ENCODE measurements around the gene GNA15. TPM values are rescaled to one million over a fixed set of nuclear protein-coding genes. Genes with fewer than 3 reads are reported as not detected.

The GNA15 gene
- total and polyA plus RNA-seq, 4 donors, result 1.8 to 12.5 (median 7.0) TPM

GRCh38 chr19:3112375-3113099 is 23.3 kb upstream of the GNA15 start:
- no peak overlapping the region for H3K4me3 ChIP-seq (ENCODE audit: low read length in 2 of 2)
- ATAC-seq (ENCODE audit: low FRiP score) (no peak), DNase-seq (no peak)
- WGBS, 2 donors, result 82 to 83% methylated on average over 38 of the region's 38 CpGs
- no peaks in the 10 kb centered on the region for H3K4me1 ChIP-seq (ENCODE audit: control insufficient read depth in 1 of 2, insufficient read depth in 2 of 2, low read length in 2 of 2)
- no peak overlapping the region for H3K27ac ChIP-seq (ENCODE audit: low read depth in 1 of 2, low read length in 2 of 2)
- intact Hi-C loops (cut with DNase I), result no loop called here
- no peaks in the 10 kb centered on the region for H3K36me3 ChIP-seq (ENCODE audit: control insufficient read depth in 1 of 2, insufficient read depth in 2 of 2, low read length in 1 of 2)
- H3K9me3 ChIP-seq (ENCODE audit: control insufficient read depth, low read length), result no peaks in the 10 kb centered on the region
- no peaks in the 10 kb centered on the region for H3K27me3 ChIP-seq (ENCODE audit: control insufficient read depth in 1 of 2, insufficient read depth in 2 of 2, low read length in 1 of 2)

DNA sequence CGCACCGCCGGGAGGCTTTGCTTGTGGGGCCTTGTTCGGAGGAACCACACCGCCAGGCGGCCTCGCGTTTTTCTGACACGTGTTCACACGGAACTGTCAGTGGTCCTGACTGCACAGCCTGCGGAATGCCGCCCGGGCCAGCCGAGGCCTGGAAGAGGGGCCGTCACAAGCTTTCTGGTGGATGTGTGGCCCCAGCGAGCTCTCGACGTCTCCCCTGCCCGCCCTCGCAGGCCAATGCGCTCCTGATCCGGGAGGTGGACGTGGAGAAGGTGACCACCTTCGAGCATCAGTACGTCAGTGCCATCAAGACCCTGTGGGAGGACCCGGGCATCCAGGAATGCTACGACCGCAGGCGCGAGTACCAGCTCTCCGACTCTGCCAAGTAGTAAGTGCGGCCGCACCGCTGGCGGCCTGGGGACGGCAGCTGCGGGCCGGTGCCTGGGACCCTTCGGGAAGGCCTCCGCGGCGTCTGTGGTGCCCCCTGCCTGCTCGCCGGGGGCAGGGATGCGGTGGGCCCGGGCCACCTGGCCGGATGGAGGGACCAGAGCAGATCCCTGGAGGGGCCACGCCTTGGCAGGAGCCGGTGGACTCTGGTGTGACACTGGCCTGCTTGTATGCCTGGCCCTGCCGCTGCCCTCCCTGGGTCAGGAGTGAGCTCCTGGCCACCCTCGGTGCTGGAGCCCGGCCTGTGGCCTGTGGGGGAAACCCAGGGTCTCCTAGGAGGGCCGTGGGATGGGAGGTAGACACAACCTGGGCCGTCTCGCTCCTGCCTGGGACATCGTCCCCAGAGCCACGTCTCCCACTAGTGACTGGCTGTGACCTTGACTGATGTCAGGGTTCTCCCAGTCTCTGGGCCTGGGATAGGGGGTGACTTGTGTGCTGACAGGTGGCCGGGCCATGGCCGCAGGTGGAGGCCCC is 22.5 kb upstream of the GNA15 start:
- H3K36me3 ChIP-seq (ENCODE audit: control insufficient read depth in 1 of 2, insufficient read depth in 2 of 2, low read length in 1 of 2), result no peaks in the 10 kb centered on the region

GRCh38 chr19:3114018-3114726 is 21.7 kb upstream of the GNA15 start:
- intact Hi-C loops (cut with DNase I), result no loop called here
- Histone ChIP-seq H3K27ac (ENCODE audit: low read depth in 1 of 2, low read length in 2 of 2) (no peak overlapping the region), H3K36me3 (ENCODE audit: control insufficient read depth in 1 of 2, insufficient read depth in 2 of 2, low read length in 1 of 2) (no peaks in the 10 kb centered on the region), H3K27me3 (ENCODE audit: control insufficient read depth in 1 of 2, insufficient read depth in 2 of 2, low read length in 1 of 2) (no peaks in the 10 kb centered on the region), H3K9me3 (ENCODE audit: control insufficient read depth, low read length) (no peaks in the 10 kb centered on the region), H3K4me3 (ENCODE audit: low read length in 2 of 2) (no peak overlapping the region), H3K4me1 (ENCODE audit: control insufficient read depth in 1 of 2, insufficient read depth in 2 of 2, low read length in 2 of 2) (no peaks in the 10 kb centered on the region)
- 82 to 86% methylated on average over 31 of the region's 31 CpGs for WGBS, 2 donors
- DNase-seq (no peak), ATAC-seq (ENCODE audit: low FRiP score) (no peak)

More for the DNA sequence above, 22.5 kb upstream of the GNA15 start:
- intact Hi-C loops (cut with DNase I), result no loop called here
- Histone ChIP-seq H3K4me3 (ENCODE audit: low read length in 2 of 2) (no peak overlapping the region), H3K9me3 (ENCODE audit: control insufficient read depth, low read length) (no peaks in the 10 kb centered on the region), H3K27ac (ENCODE audit: low read depth in 1 of 2, low read length in 2 of 2) (no peak overlapping the region), H3K27me3 (ENCODE audit: control insufficient read depth in 1 of 2, insufficient read depth in 2 of 2, low read length in 1 of 2) (no peaks in the 10 kb centered on the region), H3K4me1 (ENCODE audit: control insufficient read depth in 1 of 2, insufficient read depth in 2 of 2, low read length in 2 of 2) (no peaks in the 10 kb centered on the region)
- 87 to 89% methylated on average over 58 to 59 of the region's 59 CpGs for WGBS, 2 donors
- DNase-seq (no peak), ATAC-seq (ENCODE audit: low FRiP score) (no peak)

- ATAC-seq (ENCODE audit: low FRiP score) (no peak), DNase-seq (no peak)
- 94% methylated on average over 29 of the region's 29 CpGs for WGBS, 2 donors
- Histone ChIP-seq H3K4me1 (ENCODE audit: control insufficient read depth in 1 of 2, insufficient read depth in 2 of 2, low read length in 2 of 2) (no peaks in the 10 kb centered on the region), H3K27ac (ENCODE audit: low read depth in 1 of 2, low read length in 2 of 2) (no peak overlapping the region), H3K27me3 (ENCODE audit: control insufficient read depth in 1 of 2, insufficient read depth in 2 of 2, low read length in 1 of 2) (no peaks in the 10 kb centered on the region), H3K36me3 (ENCODE audit: control insufficient read depth in 1 of 2, insufficient read depth in 2 of 2, low read length in 1 of 2) (no peaks in the 10 kb centered on the region), H3K4me3 (ENCODE audit: low read length in 2 of 2) (no peak overlapping the region), H3K9me3 (ENCODE audit: control insufficient read depth, low read length) (no peaks in the 10 kb centered on the region)
- intact Hi-C loops (cut with DNase I), result no loop called here
Observed at GRCh38 chr19:3114811-3115210, 21.0 kb upstream of the GNA15 start.

DNA sequence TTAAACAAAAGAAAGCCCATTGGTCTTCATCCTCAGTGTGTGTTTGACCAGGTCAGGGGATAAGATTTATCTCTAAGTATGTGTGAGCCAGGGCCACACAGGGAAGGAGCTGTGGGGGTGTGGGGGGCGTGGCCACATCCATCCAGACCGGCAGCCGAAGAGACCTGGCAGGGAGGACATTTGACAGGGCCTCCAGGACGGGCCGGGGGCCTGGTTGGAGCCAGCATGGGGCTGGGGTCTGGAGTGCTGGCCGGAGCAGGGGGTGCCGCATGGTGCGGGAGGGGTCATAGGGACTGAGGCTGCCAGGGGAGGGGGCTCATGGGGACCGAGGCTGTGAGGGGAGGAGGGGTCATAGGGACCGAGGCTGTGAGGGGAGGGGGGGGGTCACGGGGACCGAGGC is 20.4 kb upstream of the GNA15 start:
- intact Hi-C loops (cut with DNase I), result no loop called here
- H3K36me3 ChIP-seq (ENCODE audit: control insufficient read depth in 1 of 2, insufficient read depth in 2 of 2, low read length in 1 of 2), result no peaks in the 10 kb centered on the region
- WGBS, 2 donors, result 49 to 62% methylated on average over 12 of the region's 12 CpGs
- DNase-seq, result no peak
- no peak for ATAC-seq (ENCODE audit: low FRiP score)
- no peak overlapping the region for H3K27ac ChIP-seq (ENCODE audit: low read depth in 1 of 2, low read length in 2 of 2)
- H3K4me1 ChIP-seq (ENCODE audit: control insufficient read depth in 1 of 2, insufficient read depth in 2 of 2, low read length in 2 of 2), result no peaks in the 10 kb centered on the region
- H3K27me3 ChIP-seq (ENCODE audit: control insufficient read depth in 1 of 2, insufficient read depth in 2 of 2, low read length in 1 of 2), result no peaks in the 10 kb centered on the region
- H3K4me3 ChIP-seq (ENCODE audit: low read length in 2 of 2), result no peak overlapping the region
- no peaks in the 10 kb centered on the region for H3K9me3 ChIP-seq (ENCODE audit: control insufficient read depth, low read length)

- no peaks in the 10 kb centered on the region for H3K36me3 ChIP-seq (ENCODE audit: control insufficient read depth in 1 of 2, insufficient read depth in 2 of 2, low read length in 1 of 2)
- WGBS, 2 donors, result 70 to 75% methylated on average over 17 to 24 of the region's 24 CpGs
- no peak overlapping the region for H3K27ac ChIP-seq (ENCODE audit: low read depth in 1 of 2, low read length in 2 of 2)
- no peaks in the 10 kb centered on the region for H3K4me1 ChIP-seq (ENCODE audit: control insufficient read depth in 1 of 2, insufficient read depth in 2 of 2, low read length in 2 of 2)
- ATAC-seq (ENCODE audit: low FRiP score) (no peak), DNase-seq (no peak)
- H3K27me3 ChIP-seq (ENCODE audit: control insufficient read depth in 1 of 2, insufficient read depth in 2 of 2, low read length in 1 of 2), result no peaks in the 10 kb centered on the region
- no peak overlapping the region for H3K4me3 ChIP-seq (ENCODE audit: low read length in 2 of 2)
- intact Hi-C loops (cut with DNase I), result no loop called here
- H3K9me3 ChIP-seq (ENCODE audit: control insufficient read depth, low read length), result no peaks in the 10 kb centered on the region
Observed at GRCh38 chr19:3115916-3116602, 19.8 kb upstream of the GNA15 start.

DNA sequence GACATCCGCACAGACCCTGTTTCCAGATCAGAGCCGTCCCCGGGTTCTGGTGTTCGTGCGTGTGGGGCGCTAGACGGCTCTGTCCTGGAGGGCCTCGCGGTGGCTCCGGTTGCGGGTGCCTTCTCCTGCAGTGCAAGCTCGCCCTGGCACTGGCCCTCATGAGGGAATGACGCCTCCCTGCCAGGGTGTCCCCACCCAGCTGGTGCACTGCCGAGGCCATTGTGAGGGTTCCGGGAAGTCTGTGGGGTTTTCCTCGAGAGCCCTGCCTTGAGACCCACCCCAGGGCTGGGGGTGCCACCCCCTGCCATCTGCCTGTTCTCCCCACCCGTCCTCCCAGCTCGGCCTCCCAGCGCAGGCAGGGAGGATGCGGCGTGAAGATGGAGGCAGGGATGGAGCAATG is 19.2 kb upstream of the GNA15 start:
- no peak for ATAC-seq (ENCODE audit: low FRiP score)
- Histone ChIP-seq H3K27me3 (ENCODE audit: control insufficient read depth in 1 of 2, insufficient read depth in 2 of 2, low read length in 1 of 2) (no peaks in the 10 kb centered on the region), H3K36me3 (ENCODE audit: control insufficient read depth in 1 of 2, insufficient read depth in 2 of 2, low read length in 1 of 2) (no peaks in the 10 kb centered on the region), H3K9me3 (ENCODE audit: control insufficient read depth, low read length) (no peaks in the 10 kb centered on the region), H3K4me3 (ENCODE audit: low read length in 2 of 2) (no peak overlapping the region), H3K4me1 (ENCODE audit: control insufficient read depth in 1 of 2, insufficient read depth in 2 of 2, low read length in 2 of 2) (no peaks in the 10 kb centered on the region), H3K27ac (ENCODE audit: low read depth in 1 of 2, low read length in 2 of 2) (no peak overlapping the region)
- no peak for DNase-seq
- WGBS, 2 donors, result 88% methylated on average over 21 of the region's 21 CpGs
- intact Hi-C loops (cut with DNase I), result no loop called here

DNA sequence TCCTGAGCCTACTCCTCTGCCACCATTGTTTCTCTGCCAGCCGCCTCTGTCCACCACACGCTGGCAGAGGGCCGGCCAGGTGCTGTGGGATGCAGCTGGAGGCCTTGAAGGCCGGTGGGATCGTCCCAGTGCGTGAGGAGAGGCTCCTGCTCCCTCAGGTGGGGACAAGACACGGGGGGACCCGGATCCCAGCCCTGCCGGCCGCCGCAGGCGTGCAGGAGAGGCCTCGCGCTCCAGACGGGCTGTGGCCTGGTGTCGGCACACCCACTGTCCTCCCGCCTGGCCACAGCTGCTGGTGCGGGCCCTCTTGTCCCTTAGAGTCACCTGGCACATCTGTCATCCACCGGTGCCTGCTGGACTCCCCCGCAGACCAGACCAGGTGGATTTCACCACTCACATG is 18.1 kb upstream of the GNA15 start:
- Histone ChIP-seq H3K27me3 (ENCODE audit: control insufficient read depth in 1 of 2, insufficient read depth in 2 of 2, low read length in 1 of 2) (no peaks in the 10 kb centered on the region), H3K4me3 (ENCODE audit: low read length in 2 of 2) (no peak overlapping the region), H3K27ac (ENCODE audit: low read depth in 1 of 2, low read length in 2 of 2) (no peak overlapping the region), H3K4me1 (ENCODE audit: control insufficient read depth in 1 of 2, insufficient read depth in 2 of 2, low read length in 2 of 2) (no peaks in the 10 kb centered on the region), H3K36me3 (ENCODE audit: control insufficient read depth in 1 of 2, insufficient read depth in 2 of 2, low read length in 1 of 2) (no peaks in the 10 kb centered on the region), H3K9me3 (ENCODE audit: control insufficient read depth, low read length) (no peaks in the 10 kb centered on the region)
- intact Hi-C loops (cut with DNase I), result no loop called here
- DNase-seq (no peak), ATAC-seq (ENCODE audit: low FRiP score) (no peak)
- 88 to 93% methylated on average over 20 of the region's 20 CpGs for WGBS, 2 donors

Data from aorta (tissue), 5 donors.